T-helper 1 cell (primary cell): ENCODE data around the gene RNF115.
"Not testable (repeated sequence)": the region's sequence is repeated elsewhere in the genome, so short reads cannot be mapped to it uniquely, and the experiment has no call there.

Experiments
- DNase-seq, 5 donors: peaks; one replicate each; pipeline ENCODE4 v3.0.0-alpha.2; 2012 to 2020
- total RNA-seq, 4 donors: gene quantifications; one replicate each; lab custom pipeline; 2026; lab: John Stamatoyannopoulos, UW

RNF115 gene
- total RNA-seq: 52.5 to 71.4 (median 65.7) reads per million in 4 donors

DNA sequence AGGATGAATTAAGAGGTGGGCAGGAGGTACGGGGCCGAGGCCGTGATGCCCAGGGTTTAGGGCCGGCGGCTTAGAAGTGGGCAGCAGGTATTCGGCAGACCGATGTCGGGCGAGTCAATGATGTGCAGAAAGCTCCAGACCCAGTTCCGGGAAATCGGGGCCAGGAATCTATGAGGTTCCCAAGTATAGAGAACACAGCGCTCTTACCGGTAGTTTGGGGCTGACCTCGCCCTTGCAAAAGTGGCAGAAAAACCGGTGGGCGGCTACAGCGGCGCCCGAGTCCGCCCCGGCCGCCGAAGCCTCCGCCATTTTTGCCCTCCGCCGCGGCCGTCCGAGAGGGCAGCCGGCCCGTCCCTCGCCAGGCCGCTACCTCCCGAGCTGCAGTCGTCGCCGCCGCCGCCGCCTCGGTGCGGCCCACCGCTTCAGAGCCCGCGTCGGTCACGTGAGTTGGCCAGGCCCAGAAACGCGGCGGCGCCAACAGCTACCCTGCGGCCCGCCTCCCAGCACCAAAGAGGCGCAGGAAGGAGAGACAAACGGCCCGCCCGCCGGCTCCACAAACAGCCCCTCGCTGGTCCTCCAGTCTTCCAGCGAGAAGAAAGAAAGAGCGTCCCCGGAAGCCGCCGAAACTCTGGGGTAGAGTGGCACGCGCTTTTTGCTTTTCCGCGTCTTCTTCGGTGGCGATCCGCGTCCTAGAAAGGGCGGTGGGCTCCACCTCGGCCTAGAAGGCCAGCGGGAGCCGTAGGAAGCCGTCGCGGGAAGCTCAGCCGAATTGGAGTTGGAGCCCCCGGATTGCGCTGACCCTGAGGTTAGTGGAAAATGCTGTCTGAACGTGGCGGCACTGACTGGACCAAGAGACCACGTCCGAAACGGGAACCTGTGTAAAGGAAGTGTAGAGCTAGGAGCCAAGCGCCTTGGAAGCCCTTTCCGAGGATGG is at the start of gene RNF115, which contains the start of gene POLR3C:
Gene RNF115, minus strand, starts transcription at position 531 of the 934 bp plus-strand sequence. Its CDS starts 222 bp downstream, at position 309.
Gene POLR3C, plus strand, starts transcription at position 636 of the 934 bp plus-strand sequence. CDS start 1,577 bp downstream, outside the sequence.
- peak; percentile 69 to 91 (median 80) for DNase-seq

DNA sequence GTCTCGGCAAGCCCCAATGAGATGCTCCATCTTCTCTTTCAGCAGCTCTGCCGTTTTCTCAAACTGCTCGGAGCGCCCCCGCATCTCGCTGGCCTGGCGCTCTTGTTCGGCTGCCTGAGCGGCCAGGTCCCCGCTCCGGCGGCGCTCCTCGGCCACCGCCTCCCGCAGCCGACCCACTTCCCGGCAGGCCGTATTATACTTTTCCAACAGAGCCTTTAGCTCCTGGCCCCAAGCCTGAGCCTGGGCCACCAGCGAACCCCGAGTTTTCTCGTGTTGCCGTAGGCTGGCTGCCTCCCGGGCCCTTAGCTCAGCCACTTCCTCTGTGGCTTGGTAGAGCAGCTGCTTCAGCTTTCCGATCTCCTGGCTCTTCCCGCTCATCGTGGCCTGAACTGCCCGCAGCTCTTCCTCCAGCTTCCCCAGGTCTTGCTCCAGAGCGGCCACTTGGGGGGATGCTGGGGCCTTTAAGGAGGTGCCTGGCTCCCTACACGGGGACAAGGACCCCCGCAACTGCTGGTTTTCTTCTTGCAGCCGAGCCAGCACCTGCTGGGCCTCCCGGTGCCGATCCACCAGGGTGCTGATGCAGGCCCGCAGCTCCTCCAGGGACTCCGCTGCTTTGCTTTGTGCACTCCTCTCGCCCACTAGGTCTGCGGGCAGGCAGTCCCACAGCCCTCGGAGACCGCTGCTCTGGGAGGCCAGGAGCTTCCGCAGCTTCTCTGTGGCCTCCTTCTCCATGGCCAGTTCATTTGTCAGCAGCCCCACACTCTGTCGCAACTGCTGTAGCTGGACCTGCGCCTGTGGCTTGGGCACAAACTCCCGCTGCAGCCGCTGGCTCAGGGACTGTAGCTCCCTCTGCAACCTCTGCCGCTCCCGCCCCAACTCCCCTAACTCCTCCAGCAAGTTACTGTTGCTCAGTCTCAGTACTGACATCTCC is 48.4 kb upstream of the RNF115 start:
- peak in 2 of 5 donors; percentile 8 to 47 for DNase-seq

DNA sequence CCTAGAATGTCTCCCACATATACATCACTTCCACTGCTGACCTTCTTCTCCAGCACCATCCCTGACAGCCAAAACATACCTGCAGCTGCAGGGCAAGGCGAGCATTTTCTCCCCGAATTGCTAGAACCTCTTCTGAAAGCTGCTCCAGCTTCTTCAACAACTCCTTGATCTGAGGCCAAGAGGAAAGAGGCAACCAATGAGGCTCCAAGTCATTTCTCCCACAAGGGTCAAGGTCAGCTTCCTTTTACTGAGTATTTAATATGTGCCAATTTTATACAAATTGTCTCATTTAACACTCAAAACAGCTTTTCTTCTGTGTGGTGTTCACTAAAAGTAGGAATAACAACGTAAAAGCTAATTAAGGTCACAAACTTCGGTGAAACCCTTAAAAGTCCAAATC is 44.3 kb upstream of the RNF115 start:
- DNase-seq: no peak

DNA sequence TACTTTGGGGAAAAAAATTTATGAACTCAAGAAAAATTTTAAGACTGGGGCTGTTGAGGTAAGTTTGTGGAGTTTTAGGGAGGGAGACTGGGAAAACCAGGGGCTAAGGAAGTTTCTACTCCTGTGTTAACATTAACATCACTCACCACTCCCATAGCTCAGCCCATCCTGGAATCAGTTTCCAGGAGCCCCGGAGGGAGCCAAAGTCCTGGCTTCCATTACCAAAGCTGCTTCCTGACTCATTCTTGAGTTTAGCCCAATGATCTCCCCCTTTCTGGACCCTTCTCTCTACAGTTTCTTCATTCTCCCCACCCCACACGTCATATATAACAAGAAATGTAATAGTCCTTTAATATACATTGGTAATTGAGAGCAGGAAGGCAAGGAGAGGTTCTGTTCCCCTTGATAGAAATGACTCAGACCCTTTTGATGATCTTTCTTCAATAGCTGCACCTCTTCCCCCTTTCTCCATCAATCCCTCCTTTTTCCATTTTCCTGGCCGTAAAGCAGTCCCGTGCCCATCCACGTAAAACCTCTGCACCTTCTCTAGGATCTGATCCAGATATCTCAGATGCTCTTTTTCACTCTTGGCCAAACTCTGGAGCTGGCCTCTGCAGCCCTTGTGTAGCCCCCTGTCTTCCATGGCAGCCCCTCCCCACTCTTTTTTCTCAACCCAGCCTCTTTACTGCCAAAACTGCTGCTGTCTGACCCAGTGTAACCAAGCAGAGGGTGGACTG is 39.6 kb upstream of the RNF115 start:
- no peak for DNase-seq

DNA sequence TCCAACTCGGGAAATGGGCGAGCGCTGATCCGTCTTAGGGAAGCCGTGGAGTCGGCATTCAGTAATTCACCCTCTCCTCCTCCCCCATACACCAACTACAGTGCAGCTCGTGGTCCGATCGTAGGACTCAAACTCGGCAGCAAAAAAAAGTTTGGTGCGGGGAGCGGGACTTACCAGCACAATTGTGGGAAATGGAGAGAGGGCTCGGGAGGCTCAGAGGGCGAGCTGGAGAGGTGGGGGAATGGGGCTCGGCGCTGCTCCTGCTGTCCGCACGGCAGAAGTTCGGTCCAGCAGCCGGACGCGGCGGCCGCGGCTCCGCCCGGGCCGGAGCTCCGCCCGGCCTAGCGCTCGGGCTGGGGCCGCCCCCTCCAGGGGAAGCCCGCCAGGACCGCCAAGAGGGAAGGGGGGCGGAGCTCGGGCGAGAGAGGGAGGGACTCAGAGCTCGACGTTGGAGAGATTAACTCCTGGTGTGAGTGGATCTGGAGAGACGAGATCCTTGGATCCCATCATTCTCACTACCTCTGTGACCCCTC is 35.7 kb upstream of the RNF115 start:
- peak; percentile 53 to 67 (median 65) for DNase-seq

DNA sequence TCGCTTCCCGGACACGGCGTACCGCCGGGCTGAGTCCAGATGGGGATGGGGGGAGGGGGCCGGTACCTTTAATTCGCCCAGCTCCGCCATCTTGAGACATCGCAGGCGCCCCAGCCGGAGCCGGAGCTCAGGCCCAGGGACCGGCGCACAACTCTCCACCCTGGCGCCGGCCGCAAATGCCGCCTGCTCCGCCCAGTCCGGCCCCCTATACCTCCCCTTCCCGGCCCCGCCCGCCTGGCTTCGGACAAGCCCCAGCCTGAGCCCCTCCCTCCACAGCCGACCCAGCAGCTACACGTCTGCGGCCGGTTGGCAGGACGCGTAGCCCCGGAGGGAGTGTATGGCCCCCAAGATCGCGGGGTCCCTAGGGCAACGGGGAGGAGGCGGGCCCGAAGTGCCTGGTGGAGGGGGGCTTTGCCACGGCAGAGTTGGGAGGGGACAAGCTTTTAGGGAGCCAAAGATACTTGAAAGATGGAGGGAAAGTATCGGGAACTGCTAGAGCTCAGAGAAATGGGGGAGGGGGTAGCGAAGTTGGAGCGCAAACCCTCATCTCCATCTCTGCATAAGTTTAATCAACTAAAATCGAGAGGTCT is 35.1 kb upstream of the RNF115 start, which contains the start of gene PIAS3:
Gene PIAS3, minus strand, starts transcription at position 181 of the 590 bp plus-strand sequence. Its CDS starts 91 bp downstream, at position 90.
- DNase-seq: peak; percentile 66 to 91 (median 71)

DNA sequence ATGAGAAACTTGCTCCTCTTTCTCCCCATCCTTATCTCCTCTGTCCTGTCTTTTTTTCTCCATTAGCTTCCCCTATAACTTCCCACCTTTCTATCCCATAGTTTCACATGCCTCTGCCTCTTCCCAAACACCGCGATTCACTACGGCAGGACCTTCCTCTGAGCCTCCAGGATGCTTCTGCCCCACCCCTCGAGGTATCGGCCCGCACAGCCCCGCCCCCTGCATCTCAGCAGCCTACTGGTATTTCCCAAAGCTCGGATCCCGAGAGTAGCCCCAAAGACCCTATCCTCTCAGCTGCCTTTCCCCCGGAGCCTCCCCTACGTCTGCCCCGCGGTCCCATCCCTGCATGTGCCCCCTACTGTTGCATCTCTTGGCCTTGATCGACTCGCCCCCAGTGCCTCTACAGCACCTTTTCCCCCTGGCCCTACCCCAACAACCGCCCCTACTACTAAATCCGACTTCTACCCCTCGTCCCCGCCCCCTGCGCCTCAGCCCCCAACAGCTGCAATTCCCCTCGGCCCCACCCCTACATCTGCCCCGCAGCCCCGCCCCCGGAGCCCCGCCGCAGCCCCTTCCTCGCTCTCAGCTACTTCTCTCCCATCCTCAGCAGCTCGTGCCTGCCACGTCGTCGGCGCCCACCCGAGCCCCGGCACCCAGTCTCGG is 34.5 kb upstream of the RNF115 start:
- peak; percentile 46 to 63 (median 52) for DNase-seq

DNA sequence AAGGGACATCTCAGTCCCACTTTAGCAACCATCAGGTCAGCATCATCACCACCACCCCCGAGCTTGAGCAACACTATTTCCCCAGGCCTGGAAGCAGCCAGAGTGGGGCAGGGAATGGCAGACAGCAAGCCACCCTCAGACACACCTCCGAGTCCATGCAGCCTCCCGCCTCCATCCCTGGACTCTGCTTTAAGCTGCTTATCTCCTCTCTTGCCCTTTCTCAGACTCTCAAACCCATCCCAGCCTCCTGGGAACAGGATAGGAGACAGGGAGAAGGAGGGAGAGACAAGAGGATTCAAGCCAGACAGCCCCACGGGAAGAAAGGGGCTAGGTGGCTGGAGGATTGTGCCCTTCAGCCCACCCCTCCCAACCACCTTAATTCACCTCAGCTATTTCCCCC is 33.3 kb upstream of the RNF115 start:
- DNase-seq: no peak

DNA sequence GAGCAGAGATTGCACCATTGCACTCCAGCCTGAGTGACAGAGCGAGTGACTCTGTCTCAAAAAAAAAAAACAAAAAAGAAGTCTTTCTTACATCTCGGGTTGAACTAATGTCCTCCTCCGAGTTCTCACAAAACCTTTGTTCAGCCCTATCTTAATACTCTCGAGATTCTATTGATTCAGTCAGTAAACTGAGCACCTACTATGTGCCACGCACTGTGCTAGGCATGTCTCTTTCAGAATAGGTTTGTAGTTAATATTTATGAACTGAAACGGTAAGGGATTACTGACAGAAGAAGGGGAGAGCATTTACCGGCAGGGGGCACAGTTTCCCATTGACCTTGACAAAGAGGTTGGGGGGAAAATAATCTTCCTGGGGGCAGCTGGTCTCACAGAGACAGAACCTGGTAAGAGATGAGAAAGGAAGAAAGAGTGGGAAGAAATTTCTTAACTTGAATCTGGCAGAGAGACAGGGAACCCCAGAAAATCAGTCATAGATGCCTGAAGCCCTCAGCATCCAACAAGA is 31.6 kb upstream of the RNF115 start:
- DNase-seq: no peak

DNA sequence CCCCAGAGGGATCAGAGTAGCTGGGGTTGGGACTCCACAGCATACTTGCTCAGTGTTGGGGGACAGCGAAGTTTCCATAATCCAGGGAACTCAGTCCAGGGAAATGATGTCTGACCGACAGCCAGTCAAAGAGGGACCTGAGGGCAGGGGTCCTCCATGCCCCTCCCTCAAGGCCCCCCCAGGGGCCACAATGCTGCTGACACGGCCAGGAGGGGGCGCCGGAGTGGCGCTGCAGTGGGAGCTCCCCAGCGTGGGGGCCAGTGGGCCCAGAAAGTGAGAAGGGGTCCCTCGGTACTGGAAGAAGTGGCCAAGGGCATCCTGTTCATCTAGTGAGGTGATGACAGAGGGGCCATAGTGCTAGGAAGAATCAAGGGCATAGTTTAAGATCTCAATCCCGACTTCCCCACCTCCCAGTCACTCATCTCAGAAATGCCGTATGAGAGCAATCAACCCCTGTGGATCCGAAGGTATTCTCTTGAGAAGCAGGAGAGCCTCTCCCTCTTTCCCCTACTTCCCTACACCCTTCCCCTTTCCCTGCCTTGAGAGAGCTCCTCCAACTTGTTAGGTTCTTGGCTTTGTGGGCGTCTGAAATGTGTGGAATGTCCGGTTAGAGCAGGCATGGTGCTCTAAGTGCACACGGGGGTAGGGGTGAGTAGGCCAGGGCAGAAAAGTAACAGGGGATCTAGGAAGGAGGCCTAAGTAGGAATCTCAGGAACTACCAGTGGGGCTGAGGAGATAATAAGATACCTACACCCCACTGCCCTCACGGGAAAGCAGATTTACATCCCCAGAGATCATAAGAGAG is 25.7 kb upstream of the RNF115 start:
- no peak for DNase-seq

DNA sequence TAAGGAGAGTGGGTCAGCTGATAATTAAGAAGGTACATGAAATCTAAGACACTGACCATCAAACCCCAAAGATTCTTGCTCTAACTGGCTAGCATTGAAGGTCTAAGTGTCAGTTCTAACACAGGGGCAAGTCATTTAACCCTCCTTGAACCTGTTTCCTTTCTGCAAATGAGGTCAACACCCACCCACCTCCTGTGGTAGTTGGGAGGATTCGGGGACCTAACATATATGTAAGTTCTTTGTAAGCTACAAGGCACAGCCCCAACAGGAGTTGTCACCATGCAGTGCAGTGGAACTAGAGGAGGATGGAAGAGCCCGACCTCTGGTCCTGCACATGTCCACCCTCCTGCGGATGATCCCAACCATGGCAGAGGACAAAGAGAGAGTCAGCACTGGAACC is 23.9 kb upstream of the RNF115 start:
- no peak for DNase-seq

DNA sequence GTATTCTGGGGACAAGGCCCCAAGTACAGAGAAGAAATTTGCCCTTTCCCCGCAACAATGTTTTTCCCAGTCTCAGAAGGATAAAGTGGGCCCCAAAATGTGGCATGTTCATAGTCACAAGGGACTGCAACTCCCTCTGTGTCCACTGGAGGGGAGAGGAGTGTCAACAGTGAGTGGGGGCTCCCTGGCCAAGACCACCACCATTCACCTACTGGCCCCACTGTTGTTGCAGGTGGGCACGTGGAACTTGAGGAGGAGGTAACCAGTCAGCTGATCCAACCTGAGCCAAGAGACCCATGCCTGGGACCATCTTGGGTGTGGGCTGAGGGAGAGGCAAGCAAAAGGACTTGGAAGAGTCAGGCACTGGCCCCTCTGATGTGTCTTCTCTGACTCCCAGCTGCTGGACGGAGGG is 22.3 kb upstream of the RNF115 start:
- peak in 3 of 5 donors; percentile 10 to 33 (median 21) for DNase-seq

DNA sequence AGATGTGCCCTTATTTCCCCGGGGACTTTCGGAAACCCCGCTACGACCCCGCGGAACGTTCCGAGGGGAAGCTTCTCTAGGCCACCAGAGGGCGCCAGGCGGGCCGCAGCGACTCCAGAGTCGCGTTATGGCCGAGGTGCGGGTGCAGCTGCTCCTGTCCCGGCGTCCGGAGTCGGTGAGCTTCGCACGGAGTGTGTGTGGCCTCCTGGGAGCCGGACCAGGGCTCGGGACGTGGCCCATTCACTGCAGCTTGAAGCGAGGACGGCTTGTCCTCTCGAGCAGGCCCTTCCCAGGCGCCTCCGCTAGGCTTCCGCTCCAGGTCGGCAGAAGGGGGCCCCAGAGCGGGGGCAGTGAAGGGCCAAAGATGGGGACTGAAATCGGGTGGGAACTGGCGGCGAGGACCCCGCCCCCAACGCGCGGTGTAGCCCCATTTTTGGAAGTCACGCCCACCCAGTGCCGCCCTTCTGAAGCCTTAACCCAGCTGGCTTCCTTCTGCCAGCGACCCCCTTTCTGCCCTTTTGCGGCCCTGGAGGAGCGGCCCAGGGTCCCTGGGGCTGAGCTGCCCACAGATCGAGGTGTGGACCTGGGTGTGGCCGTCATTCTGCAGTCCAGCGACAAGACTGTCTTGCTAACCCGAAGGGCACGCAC is 21.7 kb upstream of the RNF115 start, which contains the start of gene NUDT17:
Gene NUDT17, plus strand, starts transcription at position 117 of the 648 bp plus-strand sequence. Its CDS starts 11 bp downstream, at position 128.
- DNase-seq: peak; percentile 56 to 75 (median 68)

DNA sequence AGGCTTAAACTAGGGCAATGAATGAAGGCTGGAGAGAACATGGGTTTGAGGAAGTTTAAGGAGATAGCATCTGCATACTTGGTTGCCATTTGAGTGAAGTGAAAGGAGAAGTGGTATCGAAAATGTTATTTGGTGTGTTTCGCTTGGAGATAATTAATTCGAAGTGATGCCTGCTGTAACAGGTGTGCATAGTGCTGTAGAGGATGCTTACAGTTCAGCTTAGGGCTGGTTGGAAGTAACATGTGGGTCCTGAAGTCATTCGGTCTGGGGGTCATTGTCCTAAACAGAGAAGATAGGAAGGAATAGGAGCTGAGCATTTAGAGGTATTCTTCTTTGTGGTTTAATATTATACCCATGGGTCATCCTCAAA is 21.2 kb upstream of the RNF115 start:
- no peak for DNase-seq

DNA sequence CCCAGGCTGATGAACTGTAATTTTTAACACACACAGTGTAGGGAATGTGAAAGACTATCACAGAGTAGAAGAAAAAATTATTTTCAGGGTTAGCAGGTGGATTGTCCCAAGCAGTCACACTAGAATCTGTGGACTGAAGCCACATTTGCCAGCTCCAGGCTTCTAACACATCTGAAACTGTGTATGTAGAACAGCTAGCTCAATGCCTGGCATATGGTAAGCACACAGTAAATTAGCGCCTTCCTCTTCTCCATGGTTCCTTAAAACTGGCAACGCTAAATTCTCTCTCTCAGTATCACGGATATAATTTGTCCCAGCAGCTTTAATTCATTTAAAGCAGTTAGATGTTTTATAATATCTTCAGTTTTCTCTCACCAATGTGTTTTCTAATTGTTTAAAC is 19.1 kb upstream of the RNF115 start:
- no peak for DNase-seq

DNA sequence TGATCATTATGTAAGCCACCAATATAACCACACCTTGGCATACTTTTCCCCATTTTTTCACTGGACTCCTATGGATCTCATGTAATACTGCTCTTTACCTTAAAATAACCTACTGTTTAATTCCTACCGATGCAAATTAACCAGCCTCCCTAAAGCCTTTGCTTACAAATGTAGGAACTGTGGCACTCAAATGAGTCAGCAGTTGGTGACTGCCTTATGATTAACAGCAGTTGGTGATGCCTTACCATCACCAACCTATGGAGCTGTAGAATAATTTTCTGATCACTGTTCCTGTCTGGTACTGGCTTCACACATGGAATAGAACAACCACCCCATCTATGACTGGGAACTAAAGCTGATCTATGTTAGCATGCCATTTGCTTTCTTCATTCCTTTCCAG is 13.8 kb upstream of the RNF115 start:
- DNase-seq: no peak

DNA sequence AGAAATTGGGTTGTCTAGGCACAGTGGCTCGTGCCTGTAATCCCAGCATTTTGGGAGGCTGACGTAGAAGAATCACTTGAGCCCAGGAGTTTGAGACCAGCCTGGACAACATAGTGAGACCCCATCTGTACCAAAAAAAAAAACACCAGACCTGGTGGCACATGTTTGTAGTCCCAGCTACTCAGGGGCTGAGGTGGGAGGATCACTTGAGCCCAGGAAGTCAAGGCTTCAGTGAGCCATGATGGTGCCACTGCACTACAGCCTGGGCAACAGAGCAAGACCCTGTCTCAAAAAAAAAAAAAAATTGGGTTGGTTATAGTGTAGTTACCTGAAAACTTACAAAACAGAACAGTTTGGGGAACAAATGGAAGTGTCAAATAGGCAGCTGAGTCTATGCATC is 6.9 kb upstream of the RNF115 start:
- DNase-seq: not testable (repeated sequence)

DNA sequence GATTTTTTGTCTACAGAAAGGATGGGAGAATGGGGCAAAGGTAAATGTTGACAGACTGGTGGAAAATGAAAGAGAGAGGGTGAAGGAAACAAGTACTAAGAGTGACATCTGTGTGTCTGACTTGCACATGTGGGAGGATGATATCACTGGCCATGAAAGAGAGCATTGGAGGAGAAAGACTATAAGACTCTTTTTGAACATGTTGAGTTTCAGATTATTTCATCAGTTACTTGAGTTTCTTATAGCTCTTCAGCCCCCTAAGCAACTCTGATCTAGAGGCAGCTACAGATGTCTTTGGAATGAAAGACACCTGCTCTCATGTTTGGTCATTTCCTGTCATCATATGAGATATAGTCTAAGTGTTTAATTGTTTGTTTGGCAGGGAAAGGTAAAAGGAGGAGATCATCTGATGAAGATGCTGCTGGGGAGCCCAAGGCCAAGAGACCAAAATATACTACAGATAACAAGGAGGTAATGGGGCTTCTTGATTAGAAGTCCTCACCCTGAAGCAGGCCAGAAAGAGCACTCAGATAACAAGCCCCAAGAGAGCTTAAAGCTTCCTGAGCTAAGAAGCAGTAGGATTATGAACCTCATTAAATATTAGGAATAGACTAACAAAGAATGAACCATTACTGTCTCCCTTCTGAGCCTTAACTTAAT is 4.6 kb upstream of the RNF115 start:
- DNase-seq: peak in 1 of 5 donors; percentile 45
